Activated CD4-positive, alpha-beta T cell treated with anti-CD3 and anti-CD28 coated beads, Interleukin-2, amount 10 ng/mL, durations not matched to agents 24 days and 14 days (primary cell): ENCODE results near the gene NECAB2. TPM values are rescaled to one million over a fixed set of nuclear protein-coding genes. Genes with fewer than 3 reads are reported as not detected.
"Not testable (repeated sequence)": the region's sequence is repeated elsewhere in the genome, so short reads cannot be mapped to it uniquely, and the experiment has no call there.

ENCODE experiments used
- DNase-seq: peaks from one replicate; pipeline ENCODE4 v3.0.0; 2022
- H3K27ac Mint-ChIP-seq: one replicate; pipeline ENCODE4 v1.8.0; 2022; ENCODE audit warnings: mild to moderate bottlenecking, mixed read lengths
- H3K27me3 Mint-ChIP-seq: one replicate; pipeline ENCODE4 v1.8.0; 2022; ENCODE audit warnings: mixed read lengths
- H3K36me3 Mint-ChIP-seq: one replicate; pipeline ENCODE4 v1.8.0; 2022; ENCODE audit warnings: low read depth, mild to moderate bottlenecking, mixed read lengths
- H3K4me1 Mint-ChIP-seq: one replicate; pipeline ENCODE4 v1.8.0; 2021; ENCODE audit warnings: mixed read lengths
- H3K4me3 Mint-ChIP-seq: one replicate; pipeline ENCODE4 v1.8.0; 2022; ENCODE audit warnings: mild to moderate bottlenecking, moderate library complexity, mixed read lengths
- H3K9me3 Mint-ChIP-seq: one replicate; pipeline ENCODE4 v1.8.0; 2021; ENCODE audit warnings: mixed read lengths
- intact Hi-C: fragments of 100-400 bp; cut with micrococcal nuclease; formaldehyde crosslinking; loops from one replicate; pipeline ENCODE4 v1.15.1; 2023
- total RNA-seq: library from RNA; stranded (reverse); gene quantifications from 2 replicates; pipeline ENCODE4 v1.2.3, GENCODE V29; 2022

Gene NECAB2
- total RNA-seq, 1 donor from 2014 or later: not detected

- DNase-seq, H3K4me3 Mint-ChIP-seq, H3K27ac Mint-ChIP-seq, intact Hi-C loops, H3K9me3 Mint-ChIP-seq, H3K27me3 Mint-ChIP-seq, H3K36me3 Mint-ChIP-seq, H3K4me1 Mint-ChIP-seq: not testable (repeated sequence)
Measured at GRCh38 chr16:83941546-83941945, 26.5 kb upstream of the NECAB2 start.

- Mint-ChIP-seq H3K9me3 (no peaks in the 10 kb centered on the region), H3K4me1 (peaks cover 7% of the 10 kb centered on the region), H3K27me3 (no peaks in the 10 kb centered on the region), H3K27ac (no peak overlapping the region), H3K36me3 (no peaks in the 10 kb centered on the region), H3K4me3 (no peak overlapping the region)
- intact Hi-C loops: no loop called here
- no peak for DNase-seq
Measured at GRCh38 chr16:83942074-83942473, 26.0 kb upstream of the NECAB2 start.

GRCh38 chr16:83942815-83943515, 25.1 kb upstream of the NECAB2 start:
- no peak for DNase-seq
- no peak overlapping the region for H3K27ac Mint-ChIP-seq
- no peaks in the 10 kb centered on the region for H3K36me3 Mint-ChIP-seq
- peaks cover 7% of the 10 kb centered on the region for H3K4me1 Mint-ChIP-seq
- H3K4me3 Mint-ChIP-seq: no peak overlapping the region
- H3K9me3 Mint-ChIP-seq: no peaks in the 10 kb centered on the region
- no peaks in the 10 kb centered on the region for H3K27me3 Mint-ChIP-seq
- intact Hi-C loops: no loop called here

GRCh38 chr16:83943516-83944050, 24.5 kb upstream of the NECAB2 start:
- no peak for DNase-seq
- no peaks in the 10 kb centered on the region for H3K27me3 Mint-ChIP-seq
- no peak overlapping the region for H3K4me3 Mint-ChIP-seq
- no peaks in the 10 kb centered on the region for H3K36me3 Mint-ChIP-seq
- peaks cover 7% of the 10 kb centered on the region for H3K4me1 Mint-ChIP-seq
- intact Hi-C loops: no loop called here
- no peaks in the 10 kb centered on the region for H3K9me3 Mint-ChIP-seq
- H3K27ac Mint-ChIP-seq: no peak overlapping the region

- intact Hi-C loops: no loop called here
- Mint-ChIP-seq H3K27ac (no peak overlapping the region), H3K4me3 (no peak overlapping the region), H3K27me3 (no peaks in the 10 kb centered on the region), H3K4me1 (no peaks in the 10 kb centered on the region), H3K9me3 (no peaks in the 10 kb centered on the region), H3K36me3 (no peaks in the 10 kb centered on the region)
- no peak for DNase-seq
Measured at GRCh38 chr16:83945587-83945986, 22.5 kb upstream of the NECAB2 start.

- no peak for DNase-seq
- intact Hi-C loops: no loop called here
- no peaks in the 10 kb centered on the region for H3K36me3 Mint-ChIP-seq
- no peaks in the 10 kb centered on the region for H3K9me3 Mint-ChIP-seq
- H3K4me3 Mint-ChIP-seq: no peak overlapping the region
- no peaks in the 10 kb centered on the region for H3K27me3 Mint-ChIP-seq
- no peaks in the 10 kb centered on the region for H3K4me1 Mint-ChIP-seq
- H3K27ac Mint-ChIP-seq: no peak overlapping the region
Measured at GRCh38 chr16:83946154-83946780, 21.8 kb upstream of the NECAB2 start.

- Mint-ChIP-seq H3K27ac (no peak overlapping the region), H3K4me1 (no peaks in the 10 kb centered on the region), H3K36me3 (no peaks in the 10 kb centered on the region), H3K4me3 (no peak overlapping the region), H3K27me3 (no peaks in the 10 kb centered on the region), H3K9me3 (no peaks in the 10 kb centered on the region)
- no peak for DNase-seq
- intact Hi-C loops: no loop called here
Measured at GRCh38 chr16:83946781-83947566, 21.1 kb upstream of the NECAB2 start.

- H3K4me1 Mint-ChIP-seq: peaks cover 4% of the 10 kb centered on the region
- H3K4me3 Mint-ChIP-seq: no peak overlapping the region
- DNase-seq: no peak
- no peak overlapping the region for H3K27ac Mint-ChIP-seq
- no peaks in the 10 kb centered on the region for H3K36me3 Mint-ChIP-seq
- no peaks in the 10 kb centered on the region for H3K9me3 Mint-ChIP-seq
- H3K27me3 Mint-ChIP-seq: no peaks in the 10 kb centered on the region
- intact Hi-C loops: no loop called here
Measured at GRCh38 chr16:83947642-83948234, 20.3 kb upstream of the NECAB2 start.

GRCh38 chr16:83948914-83949723, 18.9 kb upstream of the NECAB2 start:
- Mint-ChIP-seq H3K27ac (no peak overlapping the region), H3K4me1 (peaks cover 9% of the 10 kb centered on the region), H3K4me3 (no peak overlapping the region), H3K27me3 (peaks cover 3% of the 10 kb centered on the region), H3K9me3 (no peaks in the 10 kb centered on the region), H3K36me3 (no peaks in the 10 kb centered on the region)
- intact Hi-C loops: no loop called here
- no peak for DNase-seq

GRCh38 chr16:83949724-83950001, 18.4 kb upstream of the NECAB2 start:
- no peaks in the 10 kb centered on the region for H3K9me3 Mint-ChIP-seq
- no peak overlapping the region for H3K27ac Mint-ChIP-seq
- DNase-seq: no peak
- H3K27me3 Mint-ChIP-seq: peaks cover 8% of the 10 kb centered on the region
- no peaks in the 10 kb centered on the region for H3K36me3 Mint-ChIP-seq
- intact Hi-C loops: loop anchor here (5.0 to 10.0 kb wide), 2 partner anchors 238 to 555 kb away; partner anchors contain the start of genes MEAK7 and TAF1C
- peaks cover 14% of the 10 kb centered on the region for H3K4me1 Mint-ChIP-seq
- H3K4me3 Mint-ChIP-seq: no peak overlapping the region

- not testable (repeated sequence) for H3K27ac Mint-ChIP-seq, H3K27me3 Mint-ChIP-seq, H3K36me3 Mint-ChIP-seq, DNase-seq, H3K9me3 Mint-ChIP-seq, H3K4me3 Mint-ChIP-seq
- intact Hi-C loops: loop anchor here (5.0 to 10.0 kb wide), 2 partner anchors 236 to 554 kb away; partner anchors contain the start of genes MEAK7 and TAF1C
- H3K4me1 Mint-ChIP-seq: peaks cover 14% of the 10 kb centered on the region
Measured at GRCh38 chr16:83950862-83951399, 17.1 kb upstream of the NECAB2 start.

- Mint-ChIP-seq H3K9me3 (no peaks in the 10 kb centered on the region), H3K36me3 (no peaks in the 10 kb centered on the region), H3K27me3 (peaks cover 8% of the 10 kb centered on the region), H3K4me1 (peaks cover 14% of the 10 kb centered on the region), H3K27ac (no peak overlapping the region), H3K4me3 (no peak overlapping the region)
- DNase-seq: no peak
- intact Hi-C loops: loop anchor here (5.0 to 10.0 kb wide), 2 partner anchors 236 to 553 kb away; partner anchors contain the start of genes MEAK7 and TAF1C
Measured at GRCh38 chr16:83951544-83951943, 16.5 kb upstream of the NECAB2 start.

GRCh38 chr16:83952587-83952939, 15.5 kb upstream of the NECAB2 start:
- peak overlapping the region; percentile 82 for H3K4me3 Mint-ChIP-seq
- peaks cover 8% of the 10 kb centered on the region for H3K27me3 Mint-ChIP-seq
- H3K27ac Mint-ChIP-seq: peak overlapping the region; percentile 66
- intact Hi-C loops: loop anchor here (2.0 to 10.0 kb wide), 3 partner anchors 126 to 552 kb away; partner anchors contain the start of genes MEAK7 and TAF1C
- H3K36me3 Mint-ChIP-seq: no peaks in the 10 kb centered on the region
- DNase-seq: no peak
- peaks cover 14% of the 10 kb centered on the region for H3K4me1 Mint-ChIP-seq
- H3K9me3 Mint-ChIP-seq: no peaks in the 10 kb centered on the region
